HG03045 (cell line): ENCODE results near the gene SUCLG1.
"Not testable (repeated sequence)": the region's sequence is repeated elsewhere in the genome, so short reads cannot be mapped to it uniquely, and the experiment has no call there.

Experiments
- ATAC-seq: cut with Tn5 transposase; IDR thresholded peaks from one replicate; pipeline ENCODE4 v1.9.1; 2021; ENCODE audit warnings: mild to moderate bottlenecking, moderate library complexity; ENCODE audit not compliant: unreplicated experiment

The SUCLG1 gene

GRCh38 chr2:84459018-84459943 is at the start of gene SUCLG1:
Gene SUCLG1 (minus strand): TSS chr2:84459280. CDS start chr2:84459269, 11 bp downstream.
- ATAC-seq = peak; percentile 97

DNA sequence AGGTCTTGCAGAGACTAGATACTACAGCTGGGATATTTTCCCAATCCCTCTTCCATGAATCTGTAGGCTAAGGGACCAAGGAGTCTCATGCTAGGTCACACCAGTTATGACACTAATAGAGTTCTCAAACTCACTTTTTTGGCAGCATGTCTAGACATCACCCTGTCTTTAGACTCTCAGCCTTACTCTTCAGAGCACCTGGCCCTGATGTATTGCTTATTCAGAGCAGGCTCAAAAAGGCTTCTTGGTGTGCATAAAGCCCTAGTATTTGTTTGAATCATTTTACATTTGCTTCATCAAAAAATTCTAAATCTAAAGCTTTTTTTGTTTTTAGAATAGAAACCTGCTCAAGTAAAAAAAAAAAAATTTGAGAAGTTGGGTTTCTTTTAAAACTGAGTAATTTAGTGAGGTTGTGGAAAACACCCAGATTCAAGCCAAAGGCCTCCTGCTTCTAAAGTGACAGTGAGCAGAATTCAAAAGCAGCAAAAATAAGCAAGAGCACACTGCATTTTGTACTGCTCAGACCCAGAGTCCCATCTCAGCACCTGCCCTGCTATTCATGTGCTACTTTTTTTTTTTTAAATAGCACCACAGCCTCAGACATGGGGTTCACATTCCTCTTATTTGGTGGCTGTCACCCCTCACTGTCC is 39.2 kb upstream of the SUCLG1 start:
- ATAC-seq = no peak

- ATAC-seq = no peak
Observed at GRCh38 chr2:84497285-84497684, 38.2 kb upstream of the SUCLG1 start.

DNA sequence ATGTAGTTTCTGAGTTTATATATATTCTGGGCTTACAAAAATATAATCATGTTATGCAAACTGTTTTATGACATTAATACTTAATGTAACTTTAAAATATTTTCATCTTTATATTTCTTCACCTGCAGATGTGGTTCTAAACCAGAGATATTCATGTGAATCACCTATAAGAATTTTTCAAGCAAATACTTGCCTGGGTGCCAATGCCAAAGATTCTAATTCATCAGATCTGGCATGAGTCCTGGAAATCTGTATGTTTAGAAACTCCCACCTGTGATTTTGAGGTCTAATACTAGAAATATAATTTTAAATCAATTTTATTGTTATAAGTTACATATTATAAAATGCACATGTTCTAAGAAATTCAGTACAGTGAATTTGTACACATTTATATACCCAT is 37.3 kb upstream of the SUCLG1 start:
- no peak for ATAC-seq

DNA sequence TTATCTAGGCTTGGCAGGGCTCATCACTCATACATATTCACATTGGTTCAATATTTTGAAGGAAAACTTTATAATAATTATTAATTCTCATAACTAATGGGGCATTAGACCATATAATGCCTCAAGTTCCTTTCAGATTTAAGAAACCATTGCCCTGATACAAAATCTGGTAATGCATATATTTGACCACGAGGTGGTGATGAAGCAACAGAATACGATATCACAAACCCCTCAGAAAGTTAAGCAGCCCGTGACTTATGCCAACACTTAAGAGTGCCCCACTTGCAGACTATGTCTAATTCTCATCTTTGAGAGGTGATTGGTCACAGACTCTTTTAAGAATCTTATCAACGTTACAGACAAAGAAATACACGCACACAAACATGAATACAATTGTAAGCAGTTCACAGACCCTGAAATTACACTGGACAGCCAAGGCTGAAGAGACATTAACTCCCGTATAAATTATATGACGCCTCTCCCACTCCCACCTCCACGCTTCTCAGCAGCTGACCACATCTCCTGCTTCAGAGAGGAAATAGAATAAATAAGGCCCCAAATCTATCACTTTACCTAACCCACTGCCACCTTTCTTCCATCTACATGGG is 36.6 kb upstream of the SUCLG1 start:
- ATAC-seq = no peak

GRCh38 chr2:84494070-84494469 is 35.0 kb upstream of the SUCLG1 start:
- ATAC-seq = no peak

GRCh38 chr2:84493514-84493913 is 34.4 kb upstream of the SUCLG1 start:
- no peak for ATAC-seq

- ATAC-seq = no peak
Observed at GRCh38 chr2:84492571-84492970, 33.5 kb upstream of the SUCLG1 start.

- ATAC-seq = no peak
Observed at GRCh38 chr2:84491741-84492140, 32.7 kb upstream of the SUCLG1 start.

DNA sequence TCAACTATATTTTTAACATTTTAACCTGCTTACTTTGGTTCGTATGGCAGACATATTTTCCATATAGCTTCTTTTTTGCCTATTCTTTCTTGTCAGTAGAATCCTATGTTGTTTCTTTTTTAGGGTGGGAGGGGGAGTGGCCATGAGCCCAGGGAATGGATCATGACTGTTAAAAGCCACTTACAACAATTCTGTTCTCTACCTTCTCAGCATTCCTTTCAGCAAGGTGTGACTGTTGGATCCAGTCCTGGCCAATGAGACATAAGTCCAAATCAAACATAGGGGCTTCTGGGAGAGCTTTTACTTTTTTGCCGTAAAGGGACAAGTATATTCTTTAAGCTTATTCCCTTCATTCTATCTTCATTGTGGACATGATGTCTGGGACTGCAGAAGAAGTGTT is 32.2 kb upstream of the SUCLG1 start:
- ATAC-seq = no peak

- no peak for ATAC-seq
Observed at GRCh38 chr2:84487298-84487996, 28.4 kb upstream of the SUCLG1 start.

DNA sequence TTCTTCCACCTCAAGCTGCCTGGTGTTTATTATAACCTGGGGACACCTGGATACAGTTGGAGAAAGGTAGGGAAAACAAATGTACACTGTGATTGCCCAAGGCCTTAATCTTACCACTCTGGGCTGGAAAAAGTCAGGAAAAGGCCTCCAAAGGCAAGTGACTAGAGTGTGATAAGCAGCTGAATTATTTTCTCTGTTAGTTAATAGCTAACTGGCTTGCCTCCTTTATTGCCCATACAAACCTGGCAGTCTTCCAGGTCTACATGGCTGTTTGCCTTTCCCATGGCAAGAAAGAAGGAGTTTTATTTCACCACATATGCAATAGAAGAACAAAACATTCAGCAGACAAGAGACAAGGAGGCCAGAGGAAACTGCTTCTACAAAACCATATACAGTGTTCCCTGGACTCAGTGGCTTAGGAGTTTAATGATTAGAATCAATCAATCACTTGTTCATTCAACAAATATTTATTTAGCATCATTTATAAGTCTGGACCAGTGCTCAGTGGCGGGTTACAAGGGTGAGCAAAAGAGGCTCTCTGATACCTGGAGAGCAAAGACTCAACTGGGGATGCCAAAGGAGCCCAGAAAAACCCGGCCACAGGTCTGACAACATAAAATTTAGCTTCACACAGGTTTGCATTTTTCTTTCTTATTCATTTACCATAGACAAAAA is 27.5 kb upstream of the SUCLG1 start:
- no peak for ATAC-seq

- ATAC-seq = no peak
Observed at GRCh38 chr2:84483320-84483719, 24.2 kb upstream of the SUCLG1 start.

DNA sequence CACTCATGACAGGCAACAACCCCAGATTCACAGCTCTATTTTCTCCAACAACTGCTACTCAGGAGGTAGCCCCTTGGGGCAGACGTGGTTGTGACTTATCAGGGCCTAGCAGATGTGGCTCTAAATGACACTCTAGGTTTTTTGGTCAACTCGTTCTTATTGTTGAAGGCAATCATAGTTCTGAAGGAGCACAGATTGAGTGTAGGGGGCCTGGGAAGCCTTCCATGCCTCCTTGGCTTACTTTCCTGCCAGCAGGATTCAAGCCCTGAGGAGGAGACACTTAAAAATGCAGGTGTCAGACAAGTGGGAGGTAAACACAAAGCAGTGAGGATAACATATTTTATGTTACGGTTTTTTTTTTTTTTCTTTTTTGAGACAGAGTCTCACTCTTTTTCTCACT is 23.5 kb upstream of the SUCLG1 start:
- ATAC-seq = no peak

DNA sequence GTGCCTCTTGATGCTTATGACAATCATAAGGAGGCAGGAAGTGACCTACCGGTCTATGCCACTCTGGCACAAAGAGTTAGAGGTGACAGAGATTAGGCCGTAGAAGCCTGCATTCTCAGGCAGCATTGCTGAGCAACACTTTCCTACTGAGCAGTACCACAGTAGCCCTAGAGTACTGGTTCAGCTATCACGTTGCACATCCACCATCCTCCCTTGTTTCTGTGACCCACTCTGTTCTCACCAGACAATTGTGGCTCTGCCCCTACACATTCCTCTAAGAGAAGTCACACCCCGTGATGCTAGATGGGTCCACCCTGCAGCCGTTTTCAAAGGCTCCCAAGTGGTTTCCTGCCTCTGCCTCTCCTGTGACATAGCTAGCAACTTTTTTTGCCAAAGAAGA is 22.6 kb upstream of the SUCLG1 start:
- no peak for ATAC-seq

- no peak for ATAC-seq
Observed at GRCh38 chr2:84478867-84479266, 19.8 kb upstream of the SUCLG1 start.

DNA sequence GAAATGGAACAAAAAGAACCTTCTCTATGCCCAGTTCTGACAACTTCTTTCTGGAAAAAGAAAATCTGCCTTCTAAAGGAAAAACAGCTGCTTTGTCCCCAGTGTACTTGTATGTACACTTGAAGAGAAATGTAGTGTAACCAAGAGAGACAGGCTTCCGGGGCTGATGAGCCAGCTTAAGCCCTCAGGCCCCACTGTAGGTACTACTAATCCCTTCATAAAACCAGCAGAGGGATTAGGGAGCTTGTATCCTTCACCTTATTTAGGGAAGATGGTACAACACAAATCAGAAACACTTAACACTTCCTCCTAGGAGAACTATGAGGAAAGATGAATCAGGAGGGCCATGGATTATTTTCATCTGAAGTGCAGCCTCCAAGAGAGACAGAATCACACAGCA is 18.8 kb upstream of the SUCLG1 start:
- ATAC-seq = no peak

- no peak for ATAC-seq
Observed at GRCh38 chr2:84474176-84474575, 15.1 kb upstream of the SUCLG1 start.

GRCh38 chr2:84472856-84473565 is 13.9 kb upstream of the SUCLG1 start:
- ATAC-seq = no peak

DNA sequence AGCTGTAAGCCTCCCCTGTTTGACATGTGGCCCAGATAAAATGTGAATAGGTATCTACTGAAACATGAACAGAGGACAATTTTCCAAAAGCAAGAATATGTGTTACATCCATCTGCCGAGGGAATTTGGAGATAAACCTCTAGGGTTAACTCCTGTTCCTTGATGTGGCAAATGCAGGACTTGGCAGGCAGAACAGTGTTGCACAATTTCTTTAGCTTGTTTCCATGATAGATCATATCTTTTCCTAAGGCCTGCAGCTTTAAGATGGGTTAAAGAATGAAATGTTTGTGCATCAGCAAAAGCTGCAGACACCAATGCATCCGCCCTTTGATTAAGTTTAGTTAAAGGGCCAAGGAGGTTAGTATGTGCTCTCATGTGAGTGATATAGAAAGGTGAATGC is 13.3 kb upstream of the SUCLG1 start:
- not testable (repeated sequence) for ATAC-seq
